GM23338 (cell line): ENCODE data around the gene MFAP4.

ENCODE experiments used
- JUNB ChIP-seq: IDR thresholded peaks from one replicate; pipeline ENCODE4 v1.6.1; 2016; ENCODE audit warnings: antibody characterized with exemption; ENCODE audit not compliant: unreplicated experiment
- POLR2AphosphoS5 ChIP-seq: IDR thresholded peaks from 2 replicates; pipeline ENCODE4 v1.6.1; 2016; ENCODE audit warnings: antibody characterized with exemption, low read depth
- TF ChIP-seq, protein P1 (sequence below): IDR thresholded peaks from one replicate; pipeline ENCODE4 v1.6.1; 2018; ENCODE audit warnings: antibody characterized with exemption; ENCODE audit not compliant: unreplicated experiment
- TF ChIP-seq, protein P2 (sequence below), 2 experiments: fragments of 200-600 bp in 1 of 2; sonication (generic) in 1 of 2; conservative IDR thresholded peaks; 2 replicates each; pipeline versions ENCODE4 v1.5.1 to v1.6.1; 2016 to 2017; ENCODE audit warnings: antibody characterized with exemption in 2 of 2, low read depth in 2 of 2, mild to moderate bottlenecking in 2 of 2, moderate library complexity in 1 of 2

DNA sequence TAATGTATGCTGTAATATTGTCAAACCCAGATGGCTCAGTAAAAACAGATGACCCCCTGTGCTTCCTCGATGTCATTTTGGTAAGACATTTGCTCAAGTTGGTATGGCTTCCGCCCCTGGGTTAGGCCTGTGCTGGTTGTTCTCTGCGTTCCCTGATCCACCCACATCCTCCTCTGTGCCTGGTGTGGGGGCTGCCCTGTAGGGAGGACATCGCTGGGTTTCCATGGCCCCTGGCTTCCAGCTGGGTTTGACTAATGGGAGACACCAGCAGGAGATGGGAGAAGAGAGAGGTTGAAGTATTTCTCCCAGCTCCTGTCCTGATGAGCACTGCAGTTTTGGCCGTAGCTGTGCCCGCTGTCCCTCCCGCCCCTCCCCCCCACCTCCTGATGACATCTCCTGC is 4.4 kb upstream of the MFAP4 start:
- TF ChIP-seq, protein P1, sequence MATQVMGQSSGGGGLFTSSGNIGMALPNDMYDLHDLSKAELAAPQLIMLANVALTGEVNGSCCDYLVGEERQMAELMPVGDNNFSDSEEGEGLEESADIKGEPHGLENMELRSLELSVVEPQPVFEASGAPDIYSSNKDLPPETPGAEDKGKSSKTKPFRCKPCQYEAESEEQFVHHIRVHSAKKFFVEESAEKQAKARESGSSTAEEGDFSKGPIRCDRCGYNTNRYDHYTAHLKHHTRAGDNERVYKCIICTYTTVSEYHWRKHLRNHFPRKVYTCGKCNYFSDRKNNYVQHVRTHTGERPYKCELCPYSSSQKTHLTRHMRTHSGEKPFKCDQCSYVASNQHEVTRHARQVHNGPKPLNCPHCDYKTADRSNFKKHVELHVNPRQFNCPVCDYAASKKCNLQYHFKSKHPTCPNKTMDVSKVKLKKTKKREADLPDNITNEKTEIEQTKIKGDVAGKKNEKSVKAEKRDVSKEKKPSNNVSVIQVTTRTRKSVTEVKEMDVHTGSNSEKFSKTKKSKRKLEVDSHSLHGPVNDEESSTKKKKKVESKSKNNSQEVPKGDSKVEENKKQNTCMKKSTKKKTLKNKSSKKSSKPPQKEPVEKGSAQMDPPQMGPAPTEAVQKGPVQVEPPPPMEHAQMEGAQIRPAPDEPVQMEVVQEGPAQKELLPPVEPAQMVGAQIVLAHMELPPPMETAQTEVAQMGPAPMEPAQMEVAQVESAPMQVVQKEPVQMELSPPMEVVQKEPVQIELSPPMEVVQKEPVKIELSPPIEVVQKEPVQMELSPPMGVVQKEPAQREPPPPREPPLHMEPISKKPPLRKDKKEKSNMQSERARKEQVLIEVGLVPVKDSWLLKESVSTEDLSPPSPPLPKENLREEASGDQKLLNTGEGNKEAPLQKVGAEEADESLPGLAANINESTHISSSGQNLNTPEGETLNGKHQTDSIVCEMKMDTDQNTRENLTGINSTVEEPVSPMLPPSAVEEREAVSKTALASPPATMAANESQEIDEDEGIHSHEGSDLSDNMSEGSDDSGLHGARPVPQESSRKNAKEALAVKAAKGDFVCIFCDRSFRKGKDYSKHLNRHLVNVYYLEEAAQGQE, result no peak
- TF ChIP-seq POLR2AphosphoS5, result no peak
- no peak for TF ChIP-seq JUNB
- TF ChIP-seq, protein P2, sequence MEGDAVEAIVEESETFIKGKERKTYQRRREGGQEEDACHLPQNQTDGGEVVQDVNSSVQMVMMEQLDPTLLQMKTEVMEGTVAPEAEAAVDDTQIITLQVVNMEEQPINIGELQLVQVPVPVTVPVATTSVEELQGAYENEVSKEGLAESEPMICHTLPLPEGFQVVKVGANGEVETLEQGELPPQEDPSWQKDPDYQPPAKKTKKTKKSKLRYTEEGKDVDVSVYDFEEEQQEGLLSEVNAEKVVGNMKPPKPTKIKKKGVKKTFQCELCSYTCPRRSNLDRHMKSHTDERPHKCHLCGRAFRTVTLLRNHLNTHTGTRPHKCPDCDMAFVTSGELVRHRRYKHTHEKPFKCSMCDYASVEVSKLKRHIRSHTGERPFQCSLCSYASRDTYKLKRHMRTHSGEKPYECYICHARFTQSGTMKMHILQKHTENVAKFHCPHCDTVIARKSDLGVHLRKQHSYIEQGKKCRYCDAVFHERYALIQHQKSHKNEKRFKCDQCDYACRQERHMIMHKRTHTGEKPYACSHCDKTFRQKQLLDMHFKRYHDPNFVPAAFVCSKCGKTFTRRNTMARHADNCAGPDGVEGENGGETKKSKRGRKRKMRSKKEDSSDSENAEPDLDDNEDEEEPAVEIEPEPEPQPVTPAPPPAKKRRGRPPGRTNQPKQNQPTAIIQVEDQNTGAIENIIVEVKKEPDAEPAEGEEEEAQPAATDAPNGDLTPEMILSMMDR (conservative IDR thresholded peaks at IDR 0.05; ENCODE audit: low read depth in 2 of 2), result no peak
